HG03060 (cell line): ENCODE results near the gene RPL28.
"Not testable (repeated sequence)": the region's sequence is repeated elsewhere in the genome, so short reads cannot be mapped to it uniquely, and the experiment has no call there.

Source experiments
- ATAC-seq: cut with Tn5 transposase; IDR thresholded peaks from one replicate; pipeline ENCODE4 v1.9.1; 2021; ENCODE audit warnings: low read depth, moderate number of reproducible peaks; ENCODE audit not compliant: unreplicated experiment

RPL28 gene

DNA sequence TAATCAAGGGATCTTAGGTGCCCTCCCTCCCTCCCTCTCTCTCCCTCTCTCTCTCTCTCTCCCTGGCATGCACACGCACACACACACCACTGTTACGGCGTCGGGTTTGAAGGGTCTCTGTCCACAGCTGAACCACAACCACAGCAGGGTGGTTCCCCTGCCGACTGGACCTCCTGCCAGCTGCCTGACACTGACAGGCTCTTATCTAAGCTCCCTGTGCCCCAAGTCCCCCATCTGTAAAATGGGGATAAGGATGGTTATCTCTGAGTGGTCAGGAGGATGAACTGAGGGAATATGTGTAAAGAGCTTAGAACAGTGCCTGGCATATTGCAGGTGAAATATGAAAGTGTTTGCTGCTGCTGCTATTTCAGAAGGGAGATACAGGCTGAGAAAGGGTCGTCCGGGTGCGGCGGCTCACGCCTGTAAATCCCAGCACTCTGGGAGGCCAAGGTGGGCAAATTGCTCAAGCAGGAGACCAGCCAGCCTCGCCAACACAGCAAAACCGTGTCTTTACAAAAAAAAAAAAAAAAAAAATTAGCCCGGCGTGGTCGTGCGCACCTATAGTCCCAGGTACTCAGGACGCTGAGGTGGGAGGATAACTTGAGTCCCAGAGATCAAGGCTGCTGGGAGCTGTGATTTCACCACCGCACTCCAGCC lies 58.2 kb downstream of the RPL28 start:
- no peak for ATAC-seq

DNA sequence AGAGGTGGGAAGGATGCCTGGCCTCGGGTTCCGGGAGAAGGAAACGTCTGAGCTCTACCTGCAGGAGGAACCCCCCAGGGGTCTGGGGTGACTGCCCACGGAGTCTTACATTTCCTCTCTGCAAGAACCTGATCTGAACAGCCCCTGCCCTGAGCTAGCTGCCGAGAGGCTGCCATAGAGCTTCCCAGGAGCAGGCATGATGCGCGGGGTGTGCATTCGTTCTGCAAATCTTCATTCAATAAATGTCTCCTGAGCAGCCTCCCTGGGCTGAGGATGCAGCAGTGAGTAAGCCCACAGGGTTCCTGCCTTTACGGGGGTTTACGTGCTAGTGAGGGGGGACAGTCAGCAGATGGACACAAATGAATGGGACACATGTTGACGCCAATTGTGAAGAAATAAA lies 58.9 kb downstream of the RPL28 start:
- ATAC-seq: no peak

- no peak for ATAC-seq
Observed at GRCh38 chr19:55446060-55446459, 60.3 kb downstream of the RPL28 start.

- no peak for ATAC-seq
Observed at GRCh38 chr19:55447421-55448174, 61.9 kb downstream of the RPL28 start.

DNA sequence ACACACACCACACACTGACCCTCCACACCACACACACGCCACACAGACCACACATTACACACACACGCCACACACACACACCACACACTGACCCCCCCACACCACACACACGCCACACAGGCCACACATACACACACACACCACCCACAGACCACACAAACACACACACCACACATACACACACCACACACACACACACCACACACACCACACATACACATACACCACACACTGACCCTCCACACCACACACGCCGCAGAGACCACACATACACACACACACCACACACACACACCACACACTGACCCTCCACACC lies 62.4 kb downstream of the RPL28 start:
- not testable (repeated sequence) for ATAC-seq

GRCh38 chr19:55449469-55449868 lies 63.7 kb downstream of the RPL28 start:
- no peak for ATAC-seq

- ATAC-seq: no peak
Observed at GRCh38 chr19:55451163-55451964, 65.6 kb downstream of the RPL28 start.

- no peak for ATAC-seq
Observed at GRCh38 chr19:55451965-55452748, 66.4 kb downstream of the RPL28 start.
